Naive thymus-derived CD4-positive, alpha-beta T cell (primary cell): ENCODE measurements around the gene LTF. TPM values are rescaled to one million over a fixed set of nuclear protein-coding genes. Genes with fewer than 3 reads are reported as not detected.

Source experiments
- ATAC-seq: fragments of 150-1000 bp; cut with Tn5 transposase; 2 replicates; pipeline ENCODE4 v1.10.0; 2021; ENCODE audit warnings: mild to moderate bottlenecking, moderate library complexity
- CTCF ChIA-PET: fragments of 350-600 bp; sonication (Branson Sonifier 250); formaldehyde crosslinking; loops from one replicate; lab custom pipeline; 2021; ENCODE audit warnings: antibody characterized with exemption; lab: Charles Lee
- POLR2A ChIA-PET: fragments of 350-600 bp; sonication (Branson Sonifier 250); formaldehyde crosslinking; loops from one replicate; lab custom pipeline; 2021; ENCODE audit warnings: antibody characterized with exemption, inconsistent platforms; lab: Charles Lee
- DNase-seq, 9 donors: peaks; one replicate each; pipeline versions ENCODE4 v3.0.0 to v3.0.0-alpha.2; 2020 to 2022; ENCODE audit warnings: mixed read lengths in 1 of 9
- H3K27ac ChIP-seq: one replicate; pipeline ENCODE4 v1.7.0; 2013; ENCODE audit warnings: mild to moderate bottlenecking, low read depth, low read length, moderate library complexity
- H3K27me3 ChIP-seq, 2 donors: one replicate each; pipeline ENCODE4 v1.7.0; 2013; ENCODE audit warnings: low read length in 2 of 2, mild to moderate bottlenecking in 2 of 2, moderate library complexity in 2 of 2; ENCODE audit not compliant: control insufficient read depth in 2 of 2, insufficient read depth in 2 of 2
- H3K36me3 ChIP-seq, 3 experiments: 1 replicate in 2 of 3; 2 replicates in 1 of 3; pipeline ENCODE4 v1.7.0; 2013; ENCODE audit warnings: low read length in 3 of 3, mild to moderate bottlenecking in 3 of 3, moderate library complexity in 1 of 3; ENCODE audit not compliant: insufficient read depth in 3 of 3, control insufficient read depth in 2 of 3
- H3K4me1 ChIP-seq, 2 donors: one replicate each; pipeline ENCODE4 v1.7.0; 2013; ENCODE audit warnings: low read length in 2 of 2, mild to moderate bottlenecking in 2 of 2, moderate library complexity in 1 of 2; ENCODE audit not compliant: control insufficient read depth in 2 of 2, insufficient read depth in 2 of 2
- H3K4me3 ChIP-seq: 2 replicates; pipeline ENCODE4 v1.7.0; 2013; ENCODE audit warnings: mild to moderate bottlenecking, low read length
- H3K9me3 ChIP-seq, 3 experiments: 1 replicate in 2 of 3; 2 replicates in 1 of 3; pipeline ENCODE4 v1.7.0; 2013; ENCODE audit warnings: low read length in 3 of 3; ENCODE audit not compliant: control insufficient read depth in 2 of 3
- H3K27ac Mint-ChIP-seq, 9 donors: one replicate each; pipeline ENCODE4 v1.8.0; 2020 to 2022; ENCODE audit warnings: mixed read lengths in 9 of 9, mild to moderate bottlenecking in 8 of 9, moderate library complexity in 5 of 9, inconsistent platforms in 2 of 9
- H3K27me3 Mint-ChIP-seq, 5 donors: one replicate each; pipeline ENCODE4 v1.8.0; 2021 to 2022; ENCODE audit warnings: mixed read lengths in 5 of 5, mild to moderate bottlenecking in 1 of 5
- H3K36me3 Mint-ChIP-seq, 5 donors: one replicate each; pipeline ENCODE4 v1.8.0; 2020 to 2022; ENCODE audit warnings: mixed read lengths in 5 of 5, mild to moderate bottlenecking in 3 of 5, inconsistent platforms in 1 of 5
- H3K4me1 Mint-ChIP-seq, 7 donors: one replicate each; pipeline ENCODE4 v1.8.0; 2020 to 2022; ENCODE audit warnings: mixed read lengths in 7 of 7, mild to moderate bottlenecking in 3 of 7, inconsistent platforms in 1 of 7
- H3K4me3 Mint-ChIP-seq, 10 donors: one replicate each; pipeline ENCODE4 v1.8.0; 2020 to 2022; ENCODE audit warnings: mild to moderate bottlenecking in 10 of 10, mixed read lengths in 10 of 10, moderate library complexity in 6 of 10, inconsistent platforms in 2 of 10
- H3K9me3 Mint-ChIP-seq, 11 donors: one replicate each; pipeline ENCODE4 v1.8.0; 2020 to 2022; ENCODE audit warnings: mixed read lengths in 11 of 11, mild to moderate bottlenecking in 4 of 11, inconsistent platforms in 1 of 11, moderate library complexity in 1 of 11
- intact Hi-C, 2 donors: fragments of 100-400 bp; cut with micrococcal nuclease; formaldehyde crosslinking; loops; one replicate each; pipeline ENCODE4 v1.15.1; 2023
- polyA plus RNA-seq, 2 donors: library from polyadenylated mRNA; unstranded; fragments of 300-500 nt; fragmentation: Illumina TruSeq; gene quantifications; one replicate each; pipeline ENCODE4 v1.2.3, GENCODE V29; 2021
- total RNA-seq, 6 experiments: library from RNA in 5 of 6; stranded (reverse) in 5 of 6; gene quantifications; 1 replicate in 5 of 6; 2 replicates in 1 of 6; pipeline ENCODE4 v1.2.3 and lab custom pipeline; 2021 to 2026

LTF gene
- total and polyA plus RNA-seq, 7 experiments from 2014 or later: 0.78 TPM; not detected in 6

DNA sequence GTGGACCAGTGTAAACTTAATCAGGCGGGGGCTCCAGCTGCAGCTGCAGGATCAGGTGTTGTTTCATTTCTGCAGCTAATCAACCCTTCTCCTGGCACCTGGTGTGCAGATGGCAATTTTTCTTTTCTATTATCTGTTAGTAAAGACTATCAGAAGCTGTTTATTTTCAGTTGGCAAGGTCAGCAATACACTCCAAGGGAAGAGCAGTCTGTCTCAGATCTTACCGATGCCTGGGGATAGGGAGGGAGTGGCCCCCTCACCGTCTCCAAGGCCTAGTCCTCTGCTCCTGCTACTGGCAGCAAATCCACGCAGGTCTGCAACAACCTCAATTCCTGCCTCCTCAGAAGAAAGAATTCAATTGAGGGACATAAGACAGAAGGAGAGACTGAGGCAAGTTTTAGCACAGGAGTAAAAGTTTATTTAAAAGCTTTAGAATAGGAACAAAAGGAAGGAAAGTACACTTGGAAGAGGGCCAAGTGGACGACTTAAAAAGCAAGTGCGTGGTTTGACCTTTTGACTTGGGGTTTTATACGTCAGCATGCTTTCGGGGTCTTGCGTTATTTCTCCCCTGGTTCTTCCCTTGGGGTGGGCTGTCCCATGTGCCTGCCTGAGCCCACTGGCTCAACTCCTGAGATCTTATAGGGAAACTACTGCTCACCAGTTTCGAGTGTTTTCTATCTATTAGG is 48.4 kb downstream of the LTF start:
- ChIA-PET CTCF (interaction anchor here (0.5 kb wide), 1 partner anchor 1576 kb away, joined by 3 read pairs; no protein-coding TSS in a partner anchor), POLR2A (no interaction called here)
- no peaks in the 10 kb centered on the region for H3K4me1 ChIP-seq
- DNase-seq (no peak), ATAC-seq (no peak)
- Mint-ChIP-seq H3K27ac (no peak overlapping the region), H3K36me3 (no peaks in the 10 kb centered on the region), H3K4me1 (peaks cover 0 to 10% (median 0%) of the 10 kb centered on the region in 7 donors), H3K27me3 (peaks cover 0 to 9% (median 0%) of the 10 kb centered on the region in 5 donors), H3K4me3 (no peak overlapping the region), H3K9me3 (peaks cover 0 to 2% (median 0%) of the 10 kb centered on the region in 11 donors)
- H3K36me3 ChIP-seq: no peaks in the 10 kb centered on the region
- H3K27me3 ChIP-seq: no peaks in the 10 kb centered on the region
- H3K27ac ChIP-seq: no peak overlapping the region
- intact Hi-C loops: no loop called here
- no peaks in the 10 kb centered on the region for H3K9me3 ChIP-seq
- no peak overlapping the region for H3K4me3 ChIP-seq

DNA sequence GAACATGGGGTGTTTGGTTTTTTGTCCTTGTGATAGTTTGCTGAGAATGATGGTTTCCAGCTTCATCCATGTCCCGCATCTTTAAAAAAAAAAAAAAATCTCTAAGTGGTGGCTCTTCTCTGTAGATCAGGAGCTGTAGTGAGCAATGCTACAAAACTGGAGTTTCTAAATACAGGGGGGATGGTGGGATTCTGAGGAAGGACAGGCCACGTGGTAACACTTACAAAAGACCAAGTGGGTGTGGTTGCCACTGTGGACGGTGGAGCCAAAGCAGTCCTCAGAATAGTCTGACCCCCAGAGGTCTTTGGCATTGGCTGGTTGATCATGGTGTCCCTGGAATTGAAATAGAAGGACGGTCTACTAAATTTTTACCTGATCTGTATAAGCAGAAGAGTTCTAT is 50.0 kb downstream of the LTF start:
- H3K27me3 Mint-ChIP-seq: peaks cover 0 to 9% (median 0%) of the 10 kb centered on the region in 5 donors
- DNase-seq: no peak
- Histone ChIP-seq H3K4me1 (no peaks in the 10 kb centered on the region), H3K36me3 (no peaks in the 10 kb centered on the region), H3K27ac (no peak overlapping the region), H3K27me3 (no peaks in the 10 kb centered on the region), H3K9me3 (no peaks in the 10 kb centered on the region), H3K4me3 (no peak overlapping the region)
- no peak overlapping the region for H3K4me3 Mint-ChIP-seq
- intact Hi-C loops: loop anchor here in 1 of 2 donors (5.0 kb wide), 1 partner anchor 1352 kb away; no protein-coding TSS in a partner anchor
- H3K36me3 Mint-ChIP-seq: peaks cover 0 to under 1% (median 0%) of the 10 kb centered on the region in 5 donors
- H3K27ac Mint-ChIP-seq: no peak overlapping the region
- peaks cover 2 to 12% (median 6%) of the 10 kb centered on the region in 7 donors for H3K4me1 Mint-ChIP-seq
- no peak for ATAC-seq
- ChIA-PET CTCF (no interaction called here), POLR2A (no interaction called here)
- no peaks in the 10 kb centered on the region for H3K9me3 Mint-ChIP-seq

DNA sequence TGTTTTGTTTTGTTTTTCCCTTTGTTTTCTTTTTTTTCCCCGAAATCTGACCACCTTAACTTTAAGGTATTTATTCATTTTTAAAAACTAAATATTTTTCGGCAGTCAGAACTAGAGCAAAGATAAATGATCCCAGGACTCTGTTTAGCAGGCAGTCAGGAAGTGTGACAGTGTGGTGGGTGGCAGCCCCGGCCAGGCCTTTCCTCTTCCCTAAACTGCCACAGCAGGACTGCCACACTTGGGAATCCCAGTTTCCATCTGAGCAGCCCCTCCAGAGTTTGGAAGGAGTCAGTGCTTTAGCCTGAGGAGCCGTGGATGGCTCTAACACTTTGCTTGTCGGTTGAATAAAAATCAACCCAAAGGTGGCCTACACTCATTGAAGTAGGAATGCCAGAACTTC is 50.8 kb downstream of the LTF start:
- no peaks in the 10 kb centered on the region for H3K9me3 ChIP-seq
- peaks cover 0 to 4% (median 0%) of the 10 kb centered on the region in 5 donors for H3K36me3 Mint-ChIP-seq

DNA sequence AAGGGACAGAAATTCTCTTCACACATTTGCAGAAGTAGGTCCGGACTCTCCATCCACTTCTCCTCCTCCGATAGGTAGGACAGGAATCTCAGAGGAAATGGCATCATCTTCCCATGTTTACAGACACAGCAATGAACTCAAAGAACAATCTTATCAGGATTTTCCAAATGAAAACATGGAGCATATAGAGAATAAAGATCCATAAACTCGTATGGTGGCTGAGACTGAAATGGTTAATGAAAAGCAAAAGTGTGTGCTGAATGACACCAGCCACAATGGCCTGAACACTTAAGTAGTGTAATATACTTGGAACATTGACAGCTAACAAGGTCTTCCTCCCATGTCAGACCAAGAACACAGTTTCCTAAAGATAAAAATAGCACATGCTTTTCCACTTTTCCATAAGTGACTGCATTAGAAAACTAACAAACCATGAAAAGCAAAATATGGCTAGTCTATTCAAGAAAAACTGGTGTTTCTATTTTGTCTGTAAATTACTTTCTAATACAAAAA is 51.9 kb downstream of the LTF start:
- peaks cover 1 to 2% of the 10 kb centered on the region in 2 donors for H3K4me1 ChIP-seq
- intact Hi-C loops: loop anchor here in 1 of 2 donors (5.0 kb wide), 1 partner anchor 1351 kb away; no protein-coding TSS in a partner anchor
- Mint-ChIP-seq H3K36me3 (peaks cover 0 to 7% (median 0%) of the 10 kb centered on the region in 5 donors), H3K27ac (no peak overlapping the region), H3K9me3 (no peaks in the 10 kb centered on the region), H3K4me3 (no peak overlapping the region), H3K4me1 (peaks cover 6 to 29% (median 21%) of the 10 kb centered on the region in 7 donors), H3K27me3 (peaks cover 0 to 9% (median 0%) of the 10 kb centered on the region in 5 donors)
- ChIA-PET CTCF (no interaction called here), POLR2A (no interaction called here)
- H3K36me3 ChIP-seq: no peaks in the 10 kb centered on the region
- H3K9me3 ChIP-seq: no peaks in the 10 kb centered on the region
- H3K4me3 ChIP-seq: no peak overlapping the region
- ATAC-seq (no peak), DNase-seq (no peak)
- H3K27me3 ChIP-seq: no peaks in the 10 kb centered on the region
- H3K27ac ChIP-seq: no peak overlapping the region

More for the DNA sequence above, 50.8 kb downstream of the LTF start:
- H3K27ac ChIP-seq: no peak overlapping the region
- CTCF ChIA-PET: no interaction called here
- POLR2A ChIA-PET: no interaction called here
- no peaks in the 10 kb centered on the region for H3K27me3 ChIP-seq
- ATAC-seq (no peak), DNase-seq (no peak)
- Mint-ChIP-seq H3K9me3 (no peaks in the 10 kb centered on the region), H3K27me3 (peaks cover 0 to 9% (median 0%) of the 10 kb centered on the region in 5 donors), H3K4me3 (no peak overlapping the region), H3K4me1 (peaks cover 6 to 20% (median 11%) of the 10 kb centered on the region in 7 donors), H3K27ac (no peak overlapping the region)
- no peaks in the 10 kb centered on the region for H3K36me3 ChIP-seq
- no peak overlapping the region for H3K4me3 ChIP-seq
- no peaks in the 10 kb centered on the region for H3K4me1 ChIP-seq
- intact Hi-C loops: loop anchor here in 1 of 2 donors (5.0 kb wide), 1 partner anchor 1352 kb away; no protein-coding TSS in a partner anchor

DNA sequence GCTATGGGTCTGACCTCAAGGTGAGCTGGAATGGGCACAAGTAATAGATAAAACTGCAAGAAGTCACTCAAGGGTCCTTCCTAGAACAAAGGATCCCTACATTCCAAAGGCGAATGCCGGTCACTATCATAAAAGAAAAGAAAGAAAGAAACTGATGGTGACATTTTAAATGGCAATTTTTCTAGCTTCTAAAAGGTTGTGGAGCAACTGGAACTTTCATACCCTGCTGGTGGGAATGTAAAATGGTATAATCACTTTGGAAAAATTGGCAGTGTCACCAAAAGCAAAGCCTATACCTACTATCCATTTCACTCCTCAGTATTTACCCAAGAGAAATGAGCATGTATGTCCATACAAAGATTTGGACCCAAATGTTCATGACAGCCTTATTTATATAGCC is 53.4 kb downstream of the LTF start:
- intact Hi-C loops: loop anchor here in 1 of 2 donors (5.0 kb wide), 1 partner anchor 1349 kb away; no protein-coding TSS in a partner anchor
- no peak overlapping the region for H3K4me3 Mint-ChIP-seq
- no peak overlapping the region for H3K27ac Mint-ChIP-seq
- Histone ChIP-seq H3K27ac (no peak overlapping the region), H3K9me3 (no peaks in the 10 kb centered on the region), H3K27me3 (no peaks in the 10 kb centered on the region), H3K4me3 (no peak overlapping the region), H3K36me3 (no peaks in the 10 kb centered on the region), H3K4me1 (peaks cover 5 to 10% of the 10 kb centered on the region in 2 donors)
- no peak for ATAC-seq
- H3K9me3 Mint-ChIP-seq: no peaks in the 10 kb centered on the region
- CTCF ChIA-PET: no interaction called here
- peaks cover 0 to 7% (median 0%) of the 10 kb centered on the region in 5 donors for H3K36me3 Mint-ChIP-seq
- H3K4me1 Mint-ChIP-seq: peaks cover 11 to 42% (median 32%) of the 10 kb centered on the region in 7 donors
- H3K27me3 Mint-ChIP-seq: peaks cover 0 to 10% (median 0%) of the 10 kb centered on the region in 5 donors
- no peak for DNase-seq
- POLR2A ChIA-PET: no interaction called here

DNA sequence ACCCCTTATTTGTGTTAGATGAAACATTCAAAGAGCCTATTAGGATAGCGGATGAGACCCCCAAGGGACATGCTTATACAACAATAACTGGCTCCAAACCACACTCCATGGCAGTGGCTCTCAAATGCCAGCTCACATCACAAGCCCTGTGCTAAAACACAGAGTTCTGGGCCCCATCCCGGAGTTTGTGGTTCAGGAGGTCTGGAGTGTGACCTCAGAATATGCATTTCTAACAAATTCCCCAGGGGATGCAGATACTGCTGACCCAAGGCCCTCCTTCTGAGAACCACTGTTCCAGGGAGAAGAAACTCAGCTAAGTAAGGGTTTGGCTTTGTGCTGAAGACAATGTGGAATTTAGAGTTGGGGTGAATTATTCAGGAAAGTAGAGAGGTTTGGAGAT is 54.0 kb downstream of the LTF start:
- DNase-seq (no peak), ATAC-seq (no peak)
- POLR2A ChIA-PET: no interaction called here
- H3K36me3 Mint-ChIP-seq: peaks cover 0 to 7% (median 0%) of the 10 kb centered on the region in 5 donors
- no peak overlapping the region for H3K27ac Mint-ChIP-seq
- CTCF ChIA-PET: no interaction called here
- no peak overlapping the region for H3K4me3 Mint-ChIP-seq
- H3K4me1 Mint-ChIP-seq: peaks cover 11 to 37% (median 32%) of the 10 kb centered on the region in 7 donors
- H3K4me1 ChIP-seq: peaks cover 5 to 10% of the 10 kb centered on the region in 2 donors
- no peaks in the 10 kb centered on the region for H3K9me3 ChIP-seq
- no peaks in the 10 kb centered on the region for H3K36me3 ChIP-seq
- no peaks in the 10 kb centered on the region for H3K9me3 Mint-ChIP-seq
- no peaks in the 10 kb centered on the region for H3K27me3 ChIP-seq
- no peak overlapping the region for H3K27ac ChIP-seq
- intact Hi-C loops: loop anchor here in 1 of 2 donors (5.0 kb wide), 1 partner anchor 1348 kb away; no protein-coding TSS in a partner anchor
- H3K27me3 Mint-ChIP-seq: peaks cover 0 to 10% (median 0%) of the 10 kb centered on the region in 5 donors
- H3K4me3 ChIP-seq: no peak overlapping the region
